Stimulated activated CD8-positive, alpha-beta memory T cell treated with anti-CD3 and anti-CD28 coated beads, Interleukin-7, amount 100 ng/mL, for 1 hour (primary cell): ENCODE measurements around the gene PHACTR3.
"Not testable (repeated sequence)": the region's sequence is repeated elsewhere in the genome, so short reads cannot be mapped to it uniquely, and the experiment has no call there.

Experiments used
- DNase-seq, 2 donors: peaks; one replicate each; pipeline ENCODE4 v3.0.0-alpha.2; 2020; ENCODE audit warnings: low read depth in 2 of 2

PHACTR3 gene

DNA sequence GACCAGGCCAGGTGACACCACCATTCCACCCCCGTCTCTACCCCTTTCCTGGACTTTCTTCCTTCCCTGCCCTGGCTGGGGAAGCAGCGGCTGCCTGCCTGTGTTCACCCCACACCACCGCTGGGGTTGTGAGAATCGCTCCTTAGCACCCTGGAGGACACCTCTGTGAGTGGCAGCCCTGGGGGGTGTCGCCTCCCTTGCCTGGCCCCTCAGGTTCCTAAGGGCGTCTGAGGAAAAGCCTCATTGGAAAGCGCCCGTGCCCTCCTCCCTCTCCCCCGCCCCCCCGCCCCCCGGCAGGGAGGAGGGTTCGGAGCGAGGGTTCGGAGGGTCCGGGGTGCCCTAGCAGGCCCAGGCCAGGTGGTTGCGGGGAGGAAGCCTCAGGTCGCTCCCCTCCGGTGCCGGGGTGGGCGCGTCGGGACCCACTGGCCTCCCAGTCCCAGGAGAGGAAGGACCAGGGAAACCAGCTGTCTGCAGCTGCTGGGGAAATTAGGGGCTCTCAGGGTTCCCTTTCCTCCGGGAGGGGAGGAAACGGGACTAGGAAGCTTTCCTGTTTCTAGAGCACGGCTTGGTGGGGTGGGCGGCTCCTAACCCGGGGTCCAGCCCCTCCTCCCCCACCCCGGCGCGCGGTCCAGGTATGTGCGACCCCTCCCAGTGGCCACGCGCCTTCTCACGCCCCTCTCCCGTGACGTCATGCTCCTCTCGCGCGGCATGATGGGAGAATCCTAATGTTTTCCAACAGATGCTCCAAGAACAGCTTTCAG is at the start of gene PHACTR3:
Gene PHACTR3, plus strand, starts transcription at position 760 of the 761 bp plus-strand sequence. CDS start 475 bp downstream, outside the sequence.
- DNase-seq = no peak

DNA sequence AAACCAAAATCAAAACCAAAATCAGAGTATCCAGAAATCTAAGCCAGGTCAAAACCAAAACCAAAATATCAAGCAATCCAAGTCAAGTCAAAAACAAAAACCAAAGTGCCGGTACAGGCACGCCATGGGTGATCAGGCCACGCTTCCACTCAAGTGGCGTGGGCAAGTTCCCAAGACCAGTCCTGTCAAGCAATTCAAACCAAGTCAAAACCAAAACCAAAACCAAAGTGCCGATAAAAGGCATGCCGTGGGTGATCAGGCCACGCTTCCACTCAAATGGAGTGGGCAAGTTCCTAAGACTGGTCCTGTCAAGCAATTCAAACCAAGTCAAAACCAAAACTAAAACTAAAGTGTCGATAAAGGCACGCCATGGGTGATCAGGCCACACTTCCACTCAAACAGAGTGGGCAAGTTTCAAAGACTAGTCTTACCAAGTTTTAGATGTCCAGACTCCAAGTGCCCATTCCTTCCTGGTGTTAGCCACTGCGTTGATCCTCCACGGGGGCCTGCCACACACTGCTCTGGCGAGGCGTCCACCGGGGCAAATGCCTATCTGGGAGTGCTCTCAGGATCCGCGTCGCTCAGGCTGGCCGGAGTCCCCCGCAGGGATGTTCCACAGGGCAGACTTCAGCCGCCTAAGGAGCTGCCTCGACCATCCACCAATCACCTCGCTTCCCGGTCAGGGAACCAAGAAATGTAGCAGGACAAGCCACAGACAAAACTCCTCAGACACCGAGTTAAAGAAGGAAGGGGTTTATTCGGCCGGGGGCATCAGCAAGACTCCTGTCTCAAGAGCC is 46.4 kb upstream of the PHACTR3 start:
- not testable (repeated sequence) for DNase-seq

- DNase-seq = no peak
Observed at GRCh38 chr20:59559024-59559817, 45.1 kb upstream of the PHACTR3 start.

DNA sequence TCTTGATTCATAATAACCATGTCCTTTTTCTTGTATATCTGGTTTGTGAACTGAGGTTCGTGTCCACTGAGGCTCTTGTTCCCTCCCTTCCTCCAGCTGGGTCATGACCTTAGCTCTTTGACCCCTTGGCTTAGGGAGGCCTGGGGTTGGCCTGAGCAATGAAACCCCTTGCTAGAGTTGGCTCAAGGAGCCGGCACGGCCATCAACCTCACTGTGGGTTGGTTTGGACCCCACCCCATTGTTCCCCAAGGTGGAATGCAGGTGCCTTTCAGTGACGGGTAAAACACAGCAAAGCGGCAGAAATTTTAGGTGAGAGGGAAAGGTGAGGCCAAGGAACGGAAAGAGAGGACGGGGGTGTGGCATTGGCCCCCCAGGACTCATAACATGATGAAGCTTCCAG is 44.5 kb upstream of the PHACTR3 start:
- no peak for DNase-seq

DNA sequence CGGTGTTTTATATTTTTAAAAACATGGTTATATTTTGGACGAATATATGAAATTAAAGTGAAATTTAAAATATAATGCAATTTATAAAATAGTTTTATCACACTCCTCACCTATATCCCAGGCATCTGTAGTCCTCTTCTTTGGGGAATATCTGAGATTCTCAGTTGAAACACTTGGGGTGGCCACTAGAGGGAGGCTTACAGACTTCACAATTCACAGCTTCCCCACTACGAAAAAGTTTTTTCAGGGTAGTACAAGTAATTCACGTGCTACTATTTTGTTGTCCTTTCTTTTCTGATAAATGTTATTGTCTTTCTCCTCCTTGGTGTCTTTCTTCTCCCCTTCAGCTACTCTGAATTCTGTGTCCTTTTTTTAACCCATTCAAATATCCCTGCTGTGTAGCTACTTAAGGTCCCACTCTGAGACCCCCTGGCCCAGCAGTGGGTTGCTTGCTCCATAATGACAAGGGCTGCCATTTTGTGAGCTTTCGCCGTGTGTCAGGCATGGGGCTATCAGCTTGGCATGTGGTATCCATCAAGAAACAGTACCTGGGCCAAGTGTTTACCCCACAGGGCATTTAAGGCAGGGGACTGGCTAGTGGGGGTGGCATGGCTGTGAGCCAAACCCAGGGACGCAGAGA is 43.6 kb upstream of the PHACTR3 start:
- no peak for DNase-seq

DNA sequence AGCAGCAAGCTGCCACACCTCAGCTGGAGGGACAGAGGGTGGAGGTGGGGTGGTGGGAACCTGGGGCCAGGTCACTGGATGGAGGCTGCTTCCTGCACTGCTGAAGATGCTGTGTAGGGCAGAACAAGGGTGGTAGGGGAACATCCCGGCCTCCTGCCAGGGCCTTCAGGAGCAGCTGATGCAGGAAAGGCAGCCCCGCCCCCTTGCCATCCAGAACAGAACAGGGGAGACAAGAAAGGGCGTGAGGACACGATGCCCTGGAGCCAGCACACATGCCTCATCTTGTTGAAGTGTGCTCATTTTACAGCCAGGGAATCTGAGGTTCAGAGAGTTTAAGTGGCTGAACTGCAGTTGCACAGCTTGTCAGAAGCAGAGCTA is 43.1 kb upstream of the PHACTR3 start:
- no peak for DNase-seq

DNA sequence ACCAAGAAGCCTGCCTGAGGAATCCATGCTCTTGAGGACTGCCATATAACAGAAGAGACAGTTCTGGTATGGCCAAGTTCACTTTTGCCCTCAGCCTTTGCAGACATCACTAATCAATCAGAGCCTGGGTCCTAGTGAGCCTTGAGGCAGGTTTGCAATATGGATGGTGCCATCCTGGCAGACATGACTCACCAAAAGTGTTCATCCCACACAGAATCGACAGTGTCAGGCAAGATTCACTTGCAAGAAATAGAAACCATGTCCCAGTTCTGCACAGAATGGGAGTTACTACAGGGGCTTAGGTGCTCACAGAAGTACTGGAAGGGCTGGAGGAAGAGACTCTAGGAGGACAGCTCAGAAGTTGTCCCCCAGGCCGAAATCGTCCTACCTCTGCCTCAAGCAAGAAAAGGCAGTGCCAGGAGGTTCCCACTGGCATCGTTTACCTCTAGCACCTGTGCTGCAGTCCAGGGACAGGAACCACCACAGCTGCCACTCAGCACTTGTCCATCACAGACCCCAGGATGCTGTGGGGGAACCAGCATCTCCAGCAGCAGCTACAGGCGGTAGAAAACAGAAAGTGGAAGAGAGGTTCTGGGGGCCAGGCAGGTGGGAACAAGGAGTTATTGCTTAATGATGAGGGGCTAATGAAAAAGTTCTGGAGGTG is 42.6 kb upstream of the PHACTR3 start:
- no peak for DNase-seq

GRCh38 chr20:59564171-59564570 is 40.2 kb upstream of the PHACTR3 start:
- DNase-seq = no peak

- no peak for DNase-seq
Observed at GRCh38 chr20:59564943-59565342, 39.4 kb upstream of the PHACTR3 start.

DNA sequence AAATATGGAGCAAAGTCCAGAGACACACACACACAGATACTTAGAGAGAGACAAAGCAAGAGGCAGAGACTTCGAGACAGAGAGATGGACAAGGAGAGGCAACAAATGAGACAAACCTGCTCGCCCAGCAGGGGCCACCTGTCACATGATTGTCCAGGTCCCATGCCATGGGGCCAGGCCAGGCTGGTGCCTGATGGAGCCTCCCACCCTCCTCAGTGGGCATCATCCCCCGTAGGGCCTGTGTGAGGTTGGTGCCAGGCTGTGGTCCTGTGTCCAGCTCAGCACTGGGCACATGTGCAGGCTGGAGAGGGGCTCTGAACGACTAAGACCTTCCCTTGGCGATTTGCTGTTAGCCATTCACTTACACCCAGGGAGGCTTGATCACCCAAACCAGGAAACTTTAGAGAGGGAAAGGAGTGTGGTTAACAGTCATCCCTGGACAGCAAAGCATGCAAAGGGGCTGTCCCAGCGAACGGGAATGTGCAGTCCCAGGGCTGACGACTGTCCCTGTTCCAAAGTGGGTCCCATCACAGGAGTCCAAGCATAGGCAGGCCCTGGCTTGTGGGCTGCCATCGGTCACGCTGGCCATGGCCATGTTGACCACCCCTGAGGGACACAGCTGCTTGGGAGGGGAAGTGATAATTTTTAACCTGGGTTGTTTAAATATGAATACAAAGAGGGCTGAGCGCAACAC is 38.4 kb upstream of the PHACTR3 start:
- DNase-seq = no peak

DNA sequence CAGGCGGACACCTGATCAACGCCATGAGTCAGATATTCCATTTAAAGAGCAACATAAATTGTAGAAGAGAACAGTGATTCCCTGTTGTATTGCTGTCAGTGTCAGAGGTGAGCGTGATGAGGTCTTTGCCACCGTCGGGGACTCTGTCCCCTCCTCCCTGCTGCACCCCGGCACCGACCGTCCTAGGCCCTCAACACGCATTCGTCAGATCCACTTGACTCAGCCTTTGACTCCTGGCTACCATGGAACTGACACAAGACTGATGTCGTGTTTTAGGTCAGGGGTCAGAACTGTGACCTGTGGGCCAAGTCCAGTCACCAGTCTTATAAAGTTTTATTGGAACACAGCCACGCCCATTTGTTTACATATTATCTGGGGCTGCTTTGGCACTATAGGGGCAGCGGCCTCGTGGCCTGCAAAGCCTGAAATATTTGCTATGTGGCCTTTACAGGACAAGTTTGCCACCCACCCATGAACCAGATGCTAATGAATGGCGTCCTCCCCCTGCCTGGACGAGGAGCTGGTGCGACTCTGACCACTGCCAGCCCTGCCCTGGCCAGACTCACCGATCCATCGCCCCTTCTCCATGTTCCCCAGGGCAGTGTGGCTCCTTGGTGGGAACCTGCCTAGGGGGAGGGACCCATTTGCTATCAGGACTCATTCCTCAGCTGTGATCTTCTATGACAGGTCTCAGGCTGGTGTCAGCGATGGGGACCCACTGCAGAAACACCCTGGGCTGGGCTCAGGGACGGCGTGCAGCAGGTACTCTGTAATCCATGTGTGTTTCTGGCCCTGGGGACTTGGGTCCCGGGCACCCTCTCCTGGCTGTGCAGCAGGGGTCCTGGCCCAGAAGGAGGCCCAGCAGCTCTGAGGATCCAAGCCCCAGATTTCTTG is 37.5 kb upstream of the PHACTR3 start:
- DNase-seq = no peak

GRCh38 chr20:59567585-59568508 is 36.5 kb upstream of the PHACTR3 start:
- DNase-seq = no peak

GRCh38 chr20:59568509-59569024 is 35.8 kb upstream of the PHACTR3 start:
- DNase-seq = no peak

DNA sequence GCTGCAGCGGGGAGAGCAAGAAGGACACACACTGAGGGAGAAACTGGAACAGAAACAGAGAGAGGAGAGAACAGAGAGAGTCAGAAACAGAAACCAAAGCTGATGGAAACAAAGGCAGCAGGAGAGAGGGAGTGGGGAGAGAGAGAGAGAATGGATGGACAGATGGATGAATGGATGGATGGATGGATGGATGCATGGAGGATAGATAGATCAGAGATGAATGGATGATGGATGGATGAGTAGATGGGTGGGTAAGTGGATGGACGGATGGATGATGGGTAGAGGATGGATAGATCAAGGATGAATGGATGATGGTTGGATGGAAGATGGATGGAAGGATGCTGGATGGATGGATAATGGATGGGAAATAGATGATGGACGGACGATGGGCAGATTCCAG is 35.0 kb upstream of the PHACTR3 start:
- no peak for DNase-seq

- no peak for DNase-seq
Observed at GRCh38 chr20:59571151-59571550, 33.2 kb upstream of the PHACTR3 start.

DNA sequence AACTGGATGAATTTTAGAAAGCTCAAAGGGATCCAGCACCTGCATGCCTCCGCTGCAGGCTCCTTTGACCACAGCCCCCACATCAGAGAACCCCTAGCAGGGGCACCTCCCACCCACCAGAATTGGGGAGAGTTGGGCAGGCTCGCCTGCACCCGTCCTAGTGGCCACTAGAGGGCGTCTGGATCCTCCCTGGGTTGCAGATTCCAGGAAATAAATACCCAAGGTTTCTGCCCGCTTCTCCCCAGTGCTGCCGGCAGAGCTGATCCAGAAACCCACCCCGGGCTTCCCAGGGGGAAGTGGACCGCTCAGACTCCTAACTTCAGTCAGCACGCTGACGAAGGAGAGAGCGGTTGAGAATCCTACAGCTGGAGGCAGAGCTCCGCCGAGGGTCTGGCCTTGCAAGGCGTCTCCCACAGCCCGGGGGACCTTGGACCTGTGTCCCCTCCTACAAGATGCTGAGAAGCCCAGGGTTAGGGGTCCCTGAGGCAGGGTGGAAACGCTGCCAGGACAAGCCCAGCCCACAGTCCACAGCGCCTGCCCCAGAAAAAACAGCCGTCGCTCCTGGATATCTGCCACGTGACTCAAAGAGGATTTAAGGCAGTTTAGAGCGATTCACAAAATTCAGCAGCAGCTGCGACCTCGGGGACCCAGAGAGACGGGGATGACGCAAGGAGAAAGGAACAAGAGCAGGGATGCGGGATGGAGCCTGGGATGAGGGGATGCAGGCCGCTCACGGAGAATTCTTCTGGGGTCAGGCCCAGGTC is 32.6 kb upstream of the PHACTR3 start:
- DNase-seq = peak; percentile 15 to 16

- no peak for DNase-seq
Observed at GRCh38 chr20:59572515-59572914, 31.8 kb upstream of the PHACTR3 start.

DNA sequence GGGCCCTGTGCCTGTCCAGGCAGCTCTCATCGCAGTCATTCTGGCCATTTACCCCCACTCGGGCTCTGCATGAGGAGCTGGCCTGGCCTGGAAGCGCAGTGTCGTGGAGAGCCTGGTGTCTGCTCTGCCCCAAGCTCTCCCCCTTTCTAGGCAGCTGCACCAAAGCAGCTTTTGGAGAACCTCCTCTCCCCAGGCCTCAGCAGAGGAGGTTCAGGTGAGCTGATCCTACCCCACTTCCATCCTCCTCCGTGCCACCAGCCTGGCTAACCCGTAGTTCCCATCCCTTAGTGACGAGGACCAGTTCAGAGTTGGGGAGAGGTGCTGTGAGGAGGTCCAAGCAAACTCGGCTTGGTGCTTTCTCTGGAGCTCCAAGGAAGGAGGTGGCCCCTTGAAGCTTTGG is 30.5 kb upstream of the PHACTR3 start:
- no peak for DNase-seq
